ENCODE measurements around the gene CENPC. TPM values are rescaled to one million over a fixed set of nuclear protein-coding genes. Genes with fewer than 3 reads are reported as not detected.

CENPC gene
- polyA plus RNA-seq, 1 donor from 2014 or later = 9.5 TPM

GRCh38 chr4:67428819-67429218 lies 116.5 kb downstream of the CENPC start:
- TF ChIP-seq CTCF (IDR thresholded peaks at IDR 0.05; ENCODE audit: poor library complexity, severe bottlenecking) (no peak), EZH2 (IDR thresholded peaks at IDR 0.05; ENCODE audit: borderline replicate concordance, insufficient read depth, low read length, poor library complexity, severe bottlenecking) (no peak)
- H3K36me3 ChIP-seq (ENCODE audit: insufficient read depth, low read length) = no peaks in the 10 kb centered on the region

More at GRCh38 chr4:67428819-67429218, 116.5 kb downstream of the CENPC start:
- no peaks in the 10 kb centered on the region for H3K27me3 ChIP-seq (ENCODE audit: insufficient read depth, low read depth, low read length)
- H3K9ac ChIP-seq (ENCODE audit: low read length) = no peak overlapping the region
- no peaks in the 10 kb centered on the region for H3F3A ChIP-seq (ENCODE audit: insufficient read depth, low read length, poor library complexity, severe bottlenecking)
- H3K9me3 ChIP-seq (ENCODE audit: low read length) = no peaks in the 10 kb centered on the region
- no peak overlapping the region for H3K4me3 ChIP-seq (ENCODE audit: low read length)
- no peak overlapping the region for H3K27ac ChIP-seq (ENCODE audit: low read length)
- no peak overlapping the region for H2AFZ ChIP-seq (ENCODE audit: low read depth, low read length)
- H3K4me2 ChIP-seq (ENCODE audit: low read length) = no peak overlapping the region
- no peaks in the 10 kb centered on the region for H3K79me2 ChIP-seq (replicated peaks; ENCODE audit: insufficient read depth, low read length)
- no peaks in the 10 kb centered on the region for H3K9me2 ChIP-seq (ENCODE audit: insufficient read depth, low read length)
- H4K20me1 ChIP-seq (ENCODE audit: insufficient read depth) = no peaks in the 10 kb centered on the region

Small RNA genes within 50 kb of the gene (small RNA-seq; reads per million reads assigned to genes)
- gene RNA5SP527 (0 reads per million in 3 experiments), gene RNU1-63P (0.16 to 8.3 (median 1.2) reads per million in 3 experiments)

Other genes starting within 250 kb of the CENPC start
- gene STAP1, start 13.2 kb upstream of the CENPC start, polyA plus RNA-seq = not detected in 2 replicates
- gene UBA6, start 155.7 kb upstream of the CENPC start, polyA plus RNA-seq = 126 and 145 TPM in 2 replicates
- not detected in 2 replicates for gene GNRHR, start 208.9 kb upstream of the CENPC start, polyA plus RNA-seq